GM12878 (cell line): ENCODE data around the gene GPR152. TPM values are rescaled to one million over a fixed set of nuclear protein-coding genes. Genes with fewer than 3 reads are reported as not detected.

Experiments
- ATAC-seq: fragments of 200-7000 bp; cut with Tn5 transposase; 3 replicates; pipeline ENCODE4 v1.9.1; 2020; ENCODE audit warnings: mild to moderate bottlenecking, moderate library complexity
- BruUV-seq: library from RNA; stranded (reverse); fragments of 400-500 nt; replicated peaks from 2 replicates; lab custom pipeline; 2021; lab: Mats Ljungman, UMichigan
- CTCF ChIA-PET: fragments of 300-600 bp; sonication (Branson Sonifier 250); formaldehyde crosslinking; extraction: SDS; loops from one replicate; lab custom pipeline; 2021; ENCODE audit warnings: inconsistent platforms; lab: Yijun Ruan, JAX
- POLR2A ChIA-PET: fragments of 350-600 bp; formaldehyde crosslinking; extraction: SDS; loops from one replicate; lab custom pipeline; 2021; ENCODE audit warnings: inconsistent platforms; lab: Charles Lee
- RAD21 ChIA-PET: fragments of 300-600 bp; sonication (Branson Sonifier 250); formaldehyde crosslinking; loops from one replicate; lab custom pipeline; 2023; ENCODE audit warnings: antibody characterized with exemption; ENCODE audit not compliant: unreplicated experiment; lab: Charles Lee
- SMC1A ChIA-PET: fragments of 300-600 bp; sonication (Branson Sonifier 250); formaldehyde crosslinking; loops from one replicate; lab custom pipeline; 2023; ENCODE audit not compliant: unreplicated experiment, uncharacterized antibody; lab: Charles Lee
- DNase-seq: peaks from one replicate; pipeline ENCODE4 v3.0.0-alpha.2; 2011; ENCODE audit warnings: low read depth, low spot score
- FAIRE-seq: peaks from 3 replicates; lab custom pipeline; 2011; peaks lifted over from hg19 to GRCh38; lab: Jason Lieb, UNC
- H2AFZ ChIP-seq: 2 replicates; pipeline ENCODE4 v1.6.0; 2011; ENCODE audit warnings: low read depth, low read length, control low read depth; ENCODE audit not compliant: control insufficient read depth
- H3K27ac ChIP-seq: 2 replicates; pipeline ENCODE4 v1.5.1; 2011; ENCODE audit warnings: control low read depth; ENCODE audit not compliant: control insufficient read depth, insufficient read depth
- H3K27me3 ChIP-seq, 2 experiments: replicated peaks in 1 of 2; 2 replicates each; pipeline versions ENCODE4 v1.6.0 to v1.6.1; 2011; ENCODE audit warnings: low read length in 1 of 2; ENCODE audit not compliant: control insufficient read depth in 2 of 2, insufficient read depth in 2 of 2
- H3K36me3 ChIP-seq, 2 experiments: 2 replicates each; pipeline ENCODE4 v1.5.1; 2011; ENCODE audit warnings: low read length in 1 of 2; ENCODE audit not compliant: control insufficient read depth in 2 of 2, insufficient read depth in 2 of 2
- H3K4me1 ChIP-seq: 2 replicates; pipeline ENCODE4 v1.6.1; 2011; ENCODE audit warnings: mild to moderate bottlenecking, low read length, moderate library complexity, mixed read lengths; ENCODE audit not compliant: control insufficient read depth, insufficient read depth
- H3K4me2 ChIP-seq: 2 replicates; pipeline ENCODE4 v1.6.0; 2011; ENCODE audit warnings: control low read depth; ENCODE audit not compliant: control insufficient read depth, insufficient read depth
- H3K4me3 ChIP-seq: fragments of 200-600 bp; sonication (generic); 2 replicates; pipeline ENCODE4 v1.5.1; 2016
- H3K79me2 ChIP-seq: 2 replicates; pipeline ENCODE4 v1.6.0; 2011; ENCODE audit warnings: low read length; ENCODE audit not compliant: control insufficient read depth, insufficient read depth
- H3K9ac ChIP-seq: 2 replicates; pipeline ENCODE4 v1.8.0; 2011; ENCODE audit warnings: low read length, control low read depth, mixed read lengths; ENCODE audit not compliant: control insufficient read depth, insufficient read depth
- H3K9me3 ChIP-seq: replicated peaks from 3 replicates; pipeline ENCODE4 v1.5.1; 2011; ENCODE audit warnings: mild to moderate bottlenecking, low read length; ENCODE audit not compliant: control insufficient read depth, insufficient read depth
- H4K20me1 ChIP-seq: 2 replicates; pipeline ENCODE4 v1.6.0; 2011; ENCODE audit not compliant: control insufficient read depth, insufficient read depth
- CBX5 ChIP-seq: sonication (generic); IDR thresholded peaks from 2 replicates; pipeline ENCODE4 v1.6.1; 2016; ENCODE audit warnings: low read depth, moderate library complexity, mild to moderate bottlenecking, inconsistent platforms
- CEBPB ChIP-seq, 2 experiments: fragments of 150-350 bp in 1 of 2; IDR thresholded peaks; 2 replicates each; pipeline ENCODE4 v1.6.1; 2012 to 2014; ENCODE audit warnings: low read depth in 2 of 2, low read length in 2 of 2, borderline replicate concordance in 1 of 2, inconsistent platforms in 1 of 2
- GATAD2B ChIP-seq: fragments of 450-650 bp; conservative IDR thresholded peaks from 2 replicates; pipeline ENCODE4 v1.6.1; 2017; ENCODE audit warnings: low read depth, mild to moderate bottlenecking, moderate library complexity
- HDAC6 ChIP-seq: fragments of 200-600 bp; sonication (generic); IDR thresholded peaks from one replicate; pipeline ENCODE4 v1.8.0; 2017; ENCODE audit warnings: antibody characterized with exemption; ENCODE audit not compliant: unreplicated experiment
- IRF3 ChIP-seq: fragments of 450-650 bp; IDR thresholded peaks from 2 replicates; pipeline ENCODE4 v1.6.1; 2014; ENCODE audit warnings: mild to moderate bottlenecking
- POLR2A ChIP-seq: IDR thresholded peaks from 2 replicates; pipeline ENCODE4 v1.6.1; 2011; ENCODE audit warnings: low read depth, mild to moderate bottlenecking, low read length
- RB1 ChIP-seq: fragments of 450-650 bp; formaldehyde crosslinking; IDR thresholded peaks from 2 replicates; pipeline ENCODE4 v1.6.1; 2017; ENCODE audit warnings: mild to moderate bottlenecking, borderline replicate concordance
- SMAD5 ChIP-seq: IDR thresholded peaks from 2 replicates; pipeline ENCODE4 v1.6.1; 2016; ENCODE audit warnings: antibody characterized with exemption, low read depth
- ZNF274 ChIP-seq: IDR thresholded peaks from one replicate; pipeline ENCODE4 v1.8.0; 2011; ENCODE audit not compliant: insufficient read length, insufficient read depth
- WGBS: methylation state at CpG from one replicate; pipeline ENCODE4 v1.1.6; 2016; ENCODE audit warnings: low lambda C conversion rate; ENCODE audit not compliant: insufficient replicate concordance, insufficient coverage; ENCODE audit errors: missing lambda C conversion rate; 5-methylcytosine and 5-hydroxymethylcytosine counted together
- in situ Hi-C: fragments of 300-500 bp; cut with MboI; formaldehyde crosslinking; loops from 9 replicates; pipeline ENCODE4 v1.14.3; 2018; ENCODE audit warnings: mixed read lengths
- intact Hi-C: fragments of 100-400 bp; cut with micrococcal nuclease; formaldehyde crosslinking; loops from one replicate; pipeline ENCODE4 v1.14.2; 2022; ENCODE audit not compliant: unreplicated experiment
- polyA plus RNA-seq, 11 experiments: library from polyadenylated mRNA; depleted of rRNA in 4 of 11; unstranded in 6 of 11; stranded (reverse) in 5 of 11; fragments of >200 nt; fragmentation: Nextera tagmentation in 4 of 11; fragmentation: Illumina TruSeq in 1 of 11; extraction: Ambion mirVana in 4 of 11; extraction: Trizol in 1 of 11; gene quantifications; 1 replicate in 1 of 11; 2 replicates in 10 of 11; pipeline versions ENCODE4 v1.2.1 to v1.2.3, GENCODE V29; 2011 to 2016; ENCODE audit warnings: inconsistent platforms in 2 of 11, missing spikeins in 2 of 11, low read depth in 1 of 11
- total RNA-seq, 4 experiments: library from RNA; depleted of rRNA in 3 of 4; stranded (reverse); fragments of >200 nt in 3 of 4; fragmentation: Illumina TruSeq in 1 of 4; extraction: Trizol in 1 of 4; gene quantifications; 2 replicates each; pipeline versions ENCODE4 v1.2.1 to v1.2.3, GENCODE V29; 2013 to 2021

Gene GPR152
- total and polyA plus RNA-seq, 10 of the 15 experiments (the other 5 are each of a cell fraction or from before 2014, with no cell fraction given): not detected

- Histone ChIP-seq H3K36me3 (peaks cover 4 to 30% of the 10 kb centered on the region in 2 experiments; a peak in 3 of 4 replicates), H3K27ac (no peak overlapping the region), H2AFZ (no peak overlapping the region), H4K20me1 (no peaks in the 10 kb centered on the region; the same call in 1 of the 2 replicates), H3K79me2 (peaks cover 8% of the 10 kb centered on the region), H3K9me3 (no peaks in the 10 kb centered on the region), H3K27me3 (no peaks in the 10 kb centered on the region), H3K9ac (no peak overlapping the region), H3K4me1 (peaks cover 17% of the 10 kb centered on the region), H3K4me3 (no peak overlapping the region), H3K4me2 (no peak overlapping the region)
- POLR2A ChIA-PET: interaction anchor here (0.6 to 1.2 kb wide), 4 partner anchors 31 to 956 kb away, joined by 3 to 5 read pairs (median 3); partner anchors contain the start of genes PPP1CA and PTPRCAP
- ATAC-seq: no peak
- SMC1A ChIA-PET: no interaction called here
- RAD21 ChIA-PET: no interaction called here
- CTCF ChIA-PET: interaction anchor here (0.7 to 1.3 kb wide), 3 partner anchors 14 to 146 kb away, joined by 3 to 5 read pairs (median 3); partner anchors contain the start of gene PITPNM1
- no peak for FAIRE-seq
- peak; percentile 6; the same call in 1 of the 2 replicates for TF ChIP-seq SMAD5
- TF ChIP-seq RB1: no peak
- TF ChIP-seq POLR2A: peak; percentile 42; the same call in 1 of the 2 replicates
- intact Hi-C loops: no loop called here
- in situ Hi-C loops: no loop called here
- no TSS peak for BruUV-seq
- WGBS: 89% methylated on average over 24 of the region's 24 CpGs
- no peak for DNase-seq
These were observed 38.9 kb upstream of the GPR152 start for GRCh38 chr11:67491276-67492068.

GRCh38 chr11:67490727-67491065 is 38.2 kb upstream of the GPR152 start:
- no peak for FAIRE-seq
- WGBS: 79% methylated on average over 15 of the region's 15 CpGs
- Histone ChIP-seq H3K9me3 (no peaks in the 10 kb centered on the region), H3K79me2 (peaks cover 15% of the 10 kb centered on the region), H3K36me3 (peaks cover 4 to 28% of the 10 kb centered on the region in 2 experiments; a peak in 3 of 4 replicates), H3K4me1 (peaks cover 25% of the 10 kb centered on the region), H3K27me3 (no peaks in the 10 kb centered on the region), H3K4me3 (no peak overlapping the region), H3K27ac (no peak overlapping the region), H2AFZ (no peak overlapping the region), H3K9ac (no peak overlapping the region), H3K4me2 (no peak overlapping the region), H4K20me1 (no peaks in the 10 kb centered on the region; the same call in 1 of the 2 replicates)
- TF ChIP-seq ZNF274 (no peak), GATAD2B (no peak), HDAC6 (no peak), CEBPB (IDR thresholded peaks at IDR 0.05; ENCODE audit: borderline replicate concordance in 1 of 2, low read depth in 2 of 2, low read length in 2 of 2) (no peak), CBX5 (no peak), POLR2A (peak; percentile 43; the same call in 1 of the 2 replicates), IRF3 (no peak)
- ChIA-PET SMC1A (no interaction called here), RAD21 (interaction anchor here (1.0 kb wide), 1 partner anchor 89 kb away, joined by 3 read pairs; the partner anchor contains the start of gene PPP1CA), POLR2A (interaction anchor here (0.6 to 1.2 kb wide), 5 partner anchors 12 to 956 kb away, joined by 3 to 5 read pairs (median 3); partner anchors contain the start of genes PPP1CA and PTPRCAP), CTCF (interaction anchor here (0.7 to 1.3 kb wide), 2 partner anchors 102 to 145 kb away, joined by 3 read pairs; no protein-coding TSS in a partner anchor)
- BruUV-seq: no TSS peak
- in situ Hi-C loops (no loop called here), intact Hi-C loops (no loop called here)
- no peak for DNase-seq
- ATAC-seq: no peak
